HTERT RPE-1 (cell line): ENCODE measurements around the gene PPP3CA.

Source experiments
- in situ Hi-C: fragments of 300-500 bp; cut with MboI; formaldehyde crosslinking; loops from 4 replicates; pipeline ENCODE4 v1.14.3; 2020; ENCODE audit warnings: low sequenced_read_pairs

The PPP3CA gene

GRCh38 chr4:100977746-100978397 lies 369.5 kb downstream of the PPP3CA start:
- in situ Hi-C loops, result no loop called here

- in situ Hi-C loops, result no loop called here
These were observed 370.1 kb downstream of the PPP3CA start for GRCh38 chr4:100977274-100977673.
